A549 (cell line): Measurements from ENCODE around the gene LIN7A. TPM values are rescaled to one million over a fixed set of nuclear protein-coding genes. Genes with fewer than 3 reads are reported as not detected.

Source experiments
- ATAC-seq, 2 experiments: fragments of 200-7000 bp in 1 of 2; fragments of >200 bp in 1 of 2; cut with Nextera tagmentation in 1 of 2; cut with Tn5 transposase in 1 of 2; 3 replicates each; pipeline versions ENCODE4 v1.8.0 to v1.9.1; 2018 to 2020; ENCODE audit warnings: mild to moderate bottlenecking in 1 of 2, moderate library complexity in 1 of 2
- CTCF ChIA-PET: fragments of 300-600 bp; sonication (Branson Sonifier 250); formaldehyde crosslinking; extraction: SDS; loops from one replicate; lab custom pipeline; 2021; ENCODE audit warnings: antibody characterized with exemption, inconsistent platforms; lab: Yijun Ruan, JAX
- POLR2A ChIA-PET: fragments of 350-600 bp; formaldehyde crosslinking; extraction: SDS; loops from one replicate; lab custom pipeline; 2021; ENCODE audit warnings: antibody characterized with exemption, inconsistent platforms; lab: Yijun Ruan, JAX
- DNase-seq, 2 experiments: peaks; one replicate each; pipeline versions ENCODE4 v3.0.0 to v3.0.0-alpha.2; 2011 to 2016; ENCODE audit warnings: low read depth in 1 of 2, low spot score in 1 of 2
- FAIRE-seq: peaks from 2 replicates; lab custom pipeline; 2011; peaks lifted over from hg19 to GRCh38; lab: Jason Lieb, UNC
- H3K27ac ChIP-seq, 2 experiments: fragments of >200 bp; sonication (Bioruptor Twin); formaldehyde crosslinking; 3 replicates each; pipeline ENCODE4 v1.5.1; 2016 to 2017
- H3K4me1 ChIP-seq: fragments of >200 bp; sonication (Bioruptor Twin); formaldehyde crosslinking; 3 replicates; pipeline ENCODE4 v1.6.1; 2016
- H3K4me2 ChIP-seq: fragments of >200 bp; sonication (Bioruptor Twin); formaldehyde crosslinking; 3 replicates; pipeline ENCODE4 v1.6.1; 2016
- H3K4me3 ChIP-seq: fragments of >200 bp; sonication (Bioruptor Twin); formaldehyde crosslinking; 3 replicates; pipeline ENCODE4 v1.5.1; 2016
- H3K9me3 ChIP-seq: fragments of >200 bp; sonication (Bioruptor Twin); formaldehyde crosslinking; 3 replicates; pipeline ENCODE4 v1.6.1; 2016
- CBX8 ChIP-seq: fragments of 200-600 bp; sonication (generic); IDR thresholded peaks from 2 replicates; pipeline ENCODE4 v1.6.1; 2016
- CEBPB ChIP-seq, 2 experiments: fragments of >200 bp in 1 of 2; sonication (Bioruptor Twin) in 1 of 2; formaldehyde crosslinking in 1 of 2; IDR thresholded peaks; 2 replicates each; pipeline ENCODE4 v1.6.1; 2012 to 2016
- CHD4 ChIP-seq: fragments of 200-600 bp; sonication (generic); IDR thresholded peaks from 2 replicates; pipeline ENCODE4 v1.6.1; 2016; ENCODE audit warnings: antibody characterized with exemption, mild to moderate bottlenecking, borderline replicate concordance
- ESRRA ChIP-seq: fragments of 150-350 bp; IDR thresholded peaks from 2 replicates; pipeline ENCODE4 v1.6.1; 2014; ENCODE audit warnings: mild to moderate bottlenecking, low read length, borderline replicate concordance
- FOSL2 ChIP-seq, 2 experiments: fragments of 450-650 bp in 1 of 2; fragments of >200 bp in 1 of 2; sonication (Bioruptor Twin) in 1 of 2; formaldehyde crosslinking; IDR thresholded peaks; 2 replicates each; pipeline versions ENCODE4 v1.5.0 to v1.6.1; 2016 to 2020; ENCODE audit warnings: mild to moderate bottlenecking in 1 of 2, moderate library complexity in 1 of 2
- GATA3 ChIP-seq: IDR thresholded peaks from 2 replicates; pipeline ENCODE4 v1.6.1; 2012; ENCODE audit warnings: borderline replicate concordance
- HES2 ChIP-seq: fragments of >200 bp; sonication (Bioruptor Twin); formaldehyde crosslinking; IDR thresholded peaks from 2 replicates; pipeline ENCODE4 v1.6.1; 2016
- HEYL ChIP-seq: fragments of 250-450 bp; sonication (Bioruptor Pico); IDR thresholded peaks from 2 replicates; pipeline ENCODE4 v1.8.0; 2021; ENCODE audit warnings: mild to moderate bottlenecking, moderate library complexity
- HOXB13 ChIP-seq: fragments of 250-450 bp; sonication (Bioruptor Pico); IDR thresholded peaks from 2 replicates; pipeline ENCODE4 v1.5.0; 2020; ENCODE audit warnings: low read depth, mild to moderate bottlenecking, moderate library complexity
- JUNB ChIP-seq: fragments of >200 bp; sonication (Bioruptor Twin); formaldehyde crosslinking; IDR thresholded peaks from 2 replicates; pipeline ENCODE4 v1.6.1; 2016
- MAZ ChIP-seq: fragments of 150-350 bp; IDR thresholded peaks from 2 replicates; pipeline ENCODE4 v1.6.1; 2014; ENCODE audit warnings: antibody characterized with exemption, low read depth, low read length, borderline replicate concordance
- MYC ChIP-seq: IDR thresholded peaks from 2 replicates; pipeline ENCODE4 v1.6.1; 2012; ENCODE audit warnings: mild to moderate bottlenecking, inconsistent platforms, low read length, improper control_type of control experiment, borderline replicate concordance
- NFE2L2 ChIP-seq: fragments of 150-350 bp; conservative IDR thresholded peaks from 2 replicates; pipeline ENCODE4 v1.6.1; 2014; ENCODE audit warnings: low read length
- NPAS2 ChIP-seq: fragments of 250-450 bp; sonication (Bioruptor Pico); IDR thresholded peaks from 2 replicates; pipeline ENCODE4 v1.8.0; 2022; ENCODE audit warnings: mild to moderate bottlenecking, moderate library complexity, borderline replicate concordance
- NR3C1 ChIP-seq: fragments of >200 bp; sonication (Bioruptor Twin); formaldehyde crosslinking; IDR thresholded peaks from 3 replicates; pipeline ENCODE4 v1.6.1; 2017
- PHF8 ChIP-seq: fragments of 200-600 bp; sonication (generic); IDR thresholded peaks from 2 replicates; pipeline ENCODE4 v1.6.1; 2016; ENCODE audit warnings: low read depth, mild to moderate bottlenecking, antibody characterized with exemption, moderate library complexity, borderline replicate concordance
- POLR2A ChIP-seq: IDR thresholded peaks from 2 replicates; pipeline ENCODE4 v1.6.1; 2012; ENCODE audit warnings: mild to moderate bottlenecking, low read length
- RAD21 ChIP-seq, 2 experiments: fragments of >200 bp in 1 of 2; sonication (Bioruptor Twin) in 1 of 2; formaldehyde crosslinking in 1 of 2; IDR thresholded peaks in 1 of 2; conservative IDR thresholded peaks in 1 of 2; 2 replicates in 1 of 2; 3 replicates in 1 of 2; pipeline ENCODE4 v1.6.1; 2012 to 2018; ENCODE audit warnings: inconsistent platforms in 1 of 2
- RFX5 ChIP-seq: fragments of 450-650 bp; IDR thresholded peaks from 2 replicates; pipeline ENCODE4 v1.7.1; 2014; ENCODE audit warnings: antibody characterized with exemption, mild to moderate bottlenecking, moderate library complexity
- SMC3 ChIP-seq: fragments of >200 bp; sonication (Bioruptor Twin); formaldehyde crosslinking; IDR thresholded peaks from 3 replicates; pipeline ENCODE4 v1.6.1; 2018; ENCODE audit warnings: inconsistent platforms
- TFCP2L1 ChIP-seq: fragments of 250-450 bp; sonication (Bioruptor Pico); IDR thresholded peaks from 2 replicates; pipeline ENCODE4 v1.5.0; 2021; ENCODE audit warnings: mild to moderate bottlenecking
- ZC3H11A ChIP-seq: fragments of 450-650 bp; IDR thresholded peaks from 2 replicates; pipeline ENCODE4 v1.6.1; 2014; ENCODE audit warnings: antibody characterized with exemption, mild to moderate bottlenecking
- ZFP36 ChIP-seq: fragments of 450-650 bp; IDR thresholded peaks from 2 replicates; pipeline ENCODE4 v1.6.1; 2014; ENCODE audit warnings: borderline replicate concordance; ENCODE audit not compliant: partially characterized antibody
- ZNF302 ChIP-seq: fragments of 250-450 bp; sonication (Bioruptor Pico); IDR thresholded peaks from 2 replicates; pipeline ENCODE4 v1.9.0; 2021; ENCODE audit warnings: inconsistent platforms, mild to moderate bottlenecking, moderate library complexity
- ZSCAN20 ChIP-seq: fragments of 250-450 bp; sonication (Bioruptor Pico); IDR thresholded peaks from 2 replicates; pipeline ENCODE4 v1.8.0; 2022; ENCODE audit warnings: mild to moderate bottlenecking, moderate library complexity
- WGBS: methylation state at CpG from one replicate; pipeline ENCODE4 v1.1.6; 2017; ENCODE audit errors: missing lambda C conversion rate; 5-methylcytosine and 5-hydroxymethylcytosine counted together
- polyA plus RNA-seq, 4 experiments: library from polyadenylated mRNA; depleted of rRNA in 3 of 4; stranded (reverse); fragments of >200 nt; fragmentation: RNase III in 1 of 4; extraction: RNeasy Plus Mini Kit Qiagen cat#74134 plus additional on column Dnase treatment in 1 of 4; gene quantifications; 2 replicates in 3 of 4; 3 replicates in 1 of 4; pipeline ENCODE4 v1.2.3, GENCODE V29; 2011 to 2017
- TF ChIP-seq, protein P1 (sequence below): fragments of >200 bp; sonication (Bioruptor Twin); formaldehyde crosslinking; IDR thresholded peaks from 3 replicates; pipeline ENCODE4 v1.5.1; 2016
- TF ChIP-seq, protein P2 (sequence below): IDR thresholded peaks from 2 replicates; pipeline ENCODE4 v1.6.1; 2012; ENCODE audit warnings: low read depth, borderline replicate concordance
- TF ChIP-seq, protein P3 (sequence below): IDR thresholded peaks from 2 replicates; pipeline ENCODE4 v1.6.1; 2012

LIN7A gene
- polyA plus RNA-seq, 2 of the 4 experiments (the other 2 are of a cell fraction): 0.23 to 2.6 TPM

- TF ChIP-seq NR3C1: no peak
- TF ChIP-seq NFE2L2: no peak
- TF ChIP-seq ZC3H11A: no peak
- TF ChIP-seq RAD21 (conservative IDR thresholded peaks at IDR 0.05 in 1 of 2, IDR thresholded peaks at IDR 0.05 in 1 of 2): peak in 1 of 2 experiments; percentile 26; a peak in 3 of 5 replicates
- TF ChIP-seq, protein P1, sequence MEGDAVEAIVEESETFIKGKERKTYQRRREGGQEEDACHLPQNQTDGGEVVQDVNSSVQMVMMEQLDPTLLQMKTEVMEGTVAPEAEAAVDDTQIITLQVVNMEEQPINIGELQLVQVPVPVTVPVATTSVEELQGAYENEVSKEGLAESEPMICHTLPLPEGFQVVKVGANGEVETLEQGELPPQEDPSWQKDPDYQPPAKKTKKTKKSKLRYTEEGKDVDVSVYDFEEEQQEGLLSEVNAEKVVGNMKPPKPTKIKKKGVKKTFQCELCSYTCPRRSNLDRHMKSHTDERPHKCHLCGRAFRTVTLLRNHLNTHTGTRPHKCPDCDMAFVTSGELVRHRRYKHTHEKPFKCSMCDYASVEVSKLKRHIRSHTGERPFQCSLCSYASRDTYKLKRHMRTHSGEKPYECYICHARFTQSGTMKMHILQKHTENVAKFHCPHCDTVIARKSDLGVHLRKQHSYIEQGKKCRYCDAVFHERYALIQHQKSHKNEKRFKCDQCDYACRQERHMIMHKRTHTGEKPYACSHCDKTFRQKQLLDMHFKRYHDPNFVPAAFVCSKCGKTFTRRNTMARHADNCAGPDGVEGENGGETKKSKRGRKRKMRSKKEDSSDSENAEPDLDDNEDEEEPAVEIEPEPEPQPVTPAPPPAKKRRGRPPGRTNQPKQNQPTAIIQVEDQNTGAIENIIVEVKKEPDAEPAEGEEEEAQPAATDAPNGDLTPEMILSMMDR: no peak
- TF ChIP-seq FOSL2 (IDR thresholded peaks at IDR 0.05): no peak
- TF ChIP-seq FOSL2 (CRISPR knock-in tag; IDR thresholded peaks at IDR 0.05): no peak
- Histone ChIP-seq H3K4me1 (no peaks in the 10 kb centered on the region), H3K9me3 (no peaks in the 10 kb centered on the region), H3K4me3 (no peak overlapping the region), H3K4me2 (no peak overlapping the region), H3K27ac (no peak overlapping the region)
- POLR2A ChIA-PET: no interaction called here
- CTCF ChIA-PET: interaction anchor here (1.3 kb wide), 1 partner anchor 10 kb away, joined by 4 read pairs; no protein-coding TSS in a partner anchor
- peak in 1 of 2 experiments; percentile 53; a peak in 1 of 6 replicates for ATAC-seq
- no peak for DNase-seq
- WGBS: 6% methylated on average over 3 of the region's 3 CpGs
- peak; percentile 28 for FAIRE-seq
Observed at GRCh38 chr12:80946591-80946990, 8.9 kb upstream of the LIN7A start.

DNA sequence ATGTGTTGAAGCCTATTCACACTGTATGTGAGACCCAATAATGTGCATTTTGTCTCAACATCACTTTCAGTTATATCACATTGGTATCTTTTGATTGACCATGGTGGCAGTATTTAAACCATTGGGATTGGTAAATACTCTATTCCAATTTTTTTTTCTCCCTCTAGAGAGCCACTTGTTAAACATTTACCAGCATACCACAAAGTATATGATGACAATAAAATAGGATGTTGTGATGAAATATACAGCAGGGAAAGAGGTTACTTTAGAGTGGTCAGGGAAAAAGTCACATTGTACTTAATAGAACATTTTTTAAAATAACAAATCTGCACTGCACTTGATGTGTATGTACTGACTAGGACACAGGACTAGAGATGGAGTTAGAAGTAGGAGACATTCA, 5.6 kb upstream of the LIN7A start:
- ChIA-PET POLR2A (interaction anchor here (0.7 kb wide), 1 partner anchor 106 kb away, joined by 8 read pairs; no protein-coding TSS in a partner anchor), CTCF (no interaction called here)
- H3K27ac ChIP-seq: no peak overlapping the region
- no peak for DNase-seq
- no peak for FAIRE-seq
- ATAC-seq: no peak
- H3K9me3 ChIP-seq: no peaks in the 10 kb centered on the region
- no peak overlapping the region for H3K4me3 ChIP-seq
- H3K4me2 ChIP-seq: no peak overlapping the region
- TF ChIP-seq CBX8: no peak
- TF ChIP-seq HOXB13: no peak
- TF ChIP-seq, protein P2, sequence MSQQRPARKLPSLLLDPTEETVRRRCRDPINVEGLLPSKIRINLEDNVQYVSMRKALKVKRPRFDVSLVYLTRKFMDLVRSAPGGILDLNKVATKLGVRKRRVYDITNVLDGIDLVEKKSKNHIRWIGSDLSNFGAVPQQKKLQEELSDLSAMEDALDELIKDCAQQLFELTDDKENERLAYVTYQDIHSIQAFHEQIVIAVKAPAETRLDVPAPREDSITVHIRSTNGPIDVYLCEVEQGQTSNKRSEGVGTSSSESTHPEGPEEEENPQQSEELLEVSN: no peak
- no peak for TF ChIP-seq HEYL (CRISPR knock-in tag)
- TF ChIP-seq MYC: no peak
- TF ChIP-seq FOSL2 (IDR thresholded peaks at IDR 0.05): no peak
- no peak for TF ChIP-seq FOSL2 (CRISPR knock-in tag; IDR thresholded peaks at IDR 0.05)
- TF ChIP-seq, protein P3, sequence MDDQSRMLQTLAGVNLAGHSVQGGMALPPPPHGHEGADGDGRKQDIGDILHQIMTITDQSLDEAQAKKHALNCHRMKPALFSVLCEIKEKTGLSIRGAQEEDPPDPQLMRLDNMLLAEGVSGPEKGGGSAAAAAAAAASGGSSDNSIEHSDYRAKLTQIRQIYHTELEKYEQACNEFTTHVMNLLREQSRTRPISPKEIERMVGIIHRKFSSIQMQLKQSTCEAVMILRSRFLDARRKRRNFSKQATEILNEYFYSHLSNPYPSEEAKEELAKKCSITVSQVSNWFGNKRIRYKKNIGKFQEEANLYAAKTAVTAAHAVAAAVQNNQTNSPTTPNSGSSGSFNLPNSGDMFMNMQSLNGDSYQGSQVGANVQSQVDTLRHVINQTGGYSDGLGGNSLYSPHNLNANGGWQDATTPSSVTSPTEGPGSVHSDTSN: no peak
- no peak for TF ChIP-seq PHF8
- no peak for TF ChIP-seq NPAS2 (CRISPR knock-in tag)
- TF ChIP-seq ZFP36: no peak
- no peak for TF ChIP-seq ESRRA
- TF ChIP-seq CEBPB (IDR thresholded peaks at IDR 0.05): no peak
- no peak for TF ChIP-seq POLR2A
- H3K4me1 ChIP-seq: no peaks in the 10 kb centered on the region

DNA sequence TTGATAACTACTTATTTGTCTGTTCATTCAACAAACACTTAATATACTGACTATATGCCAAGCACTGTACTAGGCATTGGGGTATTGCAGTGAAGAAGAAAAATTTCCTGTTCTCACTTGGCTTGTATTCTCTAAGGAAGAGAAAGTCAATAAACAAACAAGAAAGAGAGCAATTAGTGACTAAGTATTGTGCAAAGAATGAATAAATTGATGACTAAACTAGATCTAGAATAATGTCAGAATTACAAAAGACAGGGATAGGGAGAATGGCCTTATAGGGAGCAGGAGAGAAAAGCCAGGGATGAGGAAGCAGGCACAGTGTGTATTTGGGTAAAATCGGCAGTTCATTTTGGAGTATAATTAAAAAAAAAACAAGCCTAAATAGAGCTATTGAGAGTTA, 4.2 kb upstream of the LIN7A start:
- H3K9me3 ChIP-seq: no peaks in the 10 kb centered on the region
- ATAC-seq (no peak), DNase-seq (no peak), FAIRE-seq (no peak)
- no peak overlapping the region for H3K4me2 ChIP-seq
- H3K4me3 ChIP-seq: no peak overlapping the region
- 0 out of 3 replicates have a peak, but pooled peaks cover 5% of the 10 kb centered on the region for H3K4me1 ChIP-seq
- POLR2A ChIA-PET: no interaction called here
- CTCF ChIA-PET: no interaction called here
- 77% methylated on average over 1 of the region's 1 CpG for WGBS
- no peak overlapping the region for H3K27ac ChIP-seq
- no peak for TF ChIP-seq HES2
- TF ChIP-seq, protein P3: no peak
- no peak for TF ChIP-seq ZSCAN20 (CRISPR knock-in tag)
- TF ChIP-seq JUNB: no peak
- no peak for TF ChIP-seq RFX5
- no peak for TF ChIP-seq MYC
- no peak for TF ChIP-seq TFCP2L1
- no peak for TF ChIP-seq GATA3
- TF ChIP-seq, protein P1: no peak
- TF ChIP-seq ZNF302 (CRISPR knock-in tag): no peak
- no peak for TF ChIP-seq MAZ
- TF ChIP-seq CHD4: no peak
- TF ChIP-seq SMC3: no peak
- no peak for TF ChIP-seq CBX8
